Measurements from ENCODE around the gene MPHOSPH10. TPM values are rescaled to one million over a fixed set of nuclear protein-coding genes. Genes with fewer than 3 reads are reported as not detected.
"Not testable (repeated sequence)": the region's sequence is repeated elsewhere in the genome, so short reads cannot be mapped to it uniquely, and the experiment has no call there.

MPHOSPH10 gene
- polyA plus RNA-seq, 3 donors = 10.4 to 22.4 (median 19.9) TPM

DNA sequence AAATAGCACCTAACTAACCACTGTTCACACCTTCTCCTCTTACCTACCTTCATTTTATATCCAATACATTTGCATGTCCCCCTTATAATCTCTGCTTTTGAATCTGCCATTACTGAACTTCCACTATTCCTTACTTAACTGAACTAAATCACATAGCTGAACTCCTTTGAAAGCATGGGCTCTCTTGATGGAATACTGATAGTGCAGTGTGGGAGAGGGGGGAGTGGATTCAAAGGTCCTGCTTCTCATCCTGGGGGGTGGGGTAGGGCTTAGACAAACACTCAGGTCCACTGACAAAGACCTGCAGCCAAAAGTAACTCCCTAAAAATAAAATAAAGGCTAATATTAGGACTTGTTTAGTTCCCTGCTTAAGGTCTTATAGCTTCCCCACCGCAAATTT is 9.0 kb upstream of the MPHOSPH10 start:
- 88 to 100% (median 98%) methylated on average over 1 of the region's 1 CpG for WGBS, 3 donors
- no peak overlapping the region for H3K27ac ChIP-seq (ENCODE audit: low read depth, low read length)

DNA sequence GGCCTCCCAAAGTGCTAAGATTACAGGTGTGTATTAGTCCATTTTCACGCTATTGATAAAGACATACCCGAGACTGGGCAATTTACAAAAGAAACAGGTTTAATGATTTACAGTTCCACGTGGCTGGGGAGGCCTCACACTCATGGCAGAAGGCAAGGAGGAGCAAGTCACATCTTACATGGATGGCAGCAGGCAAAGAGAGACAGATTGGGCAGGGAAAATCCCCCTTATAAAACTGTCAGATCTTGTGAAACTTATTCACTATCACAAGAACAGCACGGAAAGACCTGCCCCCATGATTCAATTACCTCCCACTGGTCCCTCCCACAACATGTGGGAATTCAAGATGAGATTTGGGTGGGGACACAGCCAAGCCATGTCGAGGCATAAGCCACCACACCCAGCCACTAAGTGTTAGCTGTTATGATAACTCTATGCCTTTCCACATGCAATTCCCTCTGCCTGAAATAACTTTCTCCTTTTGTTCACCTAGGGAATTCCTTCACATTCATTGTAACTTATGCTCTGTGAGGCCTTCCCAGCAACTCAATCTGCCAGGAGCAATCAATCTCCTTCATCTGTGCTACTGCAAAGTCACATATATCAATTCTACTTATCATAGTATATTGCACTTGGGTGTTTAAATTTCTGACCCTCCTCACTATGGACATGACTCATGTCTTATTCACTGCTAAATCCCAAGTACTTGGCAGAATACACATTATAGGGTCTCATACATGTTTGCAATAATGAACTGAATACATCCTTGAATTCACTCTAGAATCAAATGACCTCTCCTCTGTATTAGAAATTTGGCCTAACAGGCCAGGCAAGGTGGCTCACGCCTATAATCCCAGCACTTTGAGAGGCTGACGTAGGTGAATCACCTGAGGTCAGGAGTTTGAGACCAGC is 7.8 kb upstream of the MPHOSPH10 start:
- H3K27ac ChIP-seq (ENCODE audit: low read depth, low read length) = no peak overlapping the region
- WGBS, 3 donors = 78 to 89% (median 89%) methylated on average over 7 of the region's 7 CpGs

DNA sequence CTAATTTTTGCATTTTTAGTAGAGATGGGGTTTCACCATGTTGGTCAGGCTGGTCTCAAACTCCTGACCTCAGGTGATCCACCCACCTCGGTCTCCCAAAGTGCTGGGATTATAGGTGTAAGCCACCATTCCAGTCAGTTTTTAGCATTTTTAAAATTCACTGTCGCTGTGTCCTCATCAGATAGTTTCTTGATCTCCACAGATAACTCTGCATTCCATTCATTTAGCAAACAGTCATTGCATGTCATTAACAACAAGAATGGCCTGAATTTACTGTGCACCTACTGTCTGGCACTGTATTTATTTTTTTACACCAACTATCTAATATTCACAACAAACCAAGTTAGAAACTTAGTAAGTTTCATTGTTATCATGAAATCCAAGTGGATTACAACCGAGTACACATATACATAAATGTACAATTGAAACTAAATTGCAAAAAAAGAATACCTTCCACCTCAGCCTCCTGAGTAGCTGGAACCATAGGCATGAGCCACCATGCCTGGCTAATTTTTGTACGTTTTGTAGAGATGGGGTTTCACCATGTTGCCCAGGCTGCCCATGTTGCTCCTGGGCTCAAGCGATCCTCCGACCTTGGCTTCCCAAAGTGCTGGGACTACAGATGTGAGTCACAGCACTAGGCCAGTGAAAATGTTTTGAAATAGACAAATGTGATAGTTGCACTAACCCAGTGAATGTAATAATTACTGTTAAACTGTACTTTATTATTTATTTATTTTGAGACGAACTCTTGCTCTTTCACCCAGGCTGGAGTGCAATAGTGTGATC is 4.7 kb upstream of the MPHOSPH10 start:
- H3K27ac ChIP-seq (ENCODE audit: low read depth, low read length) = no peak overlapping the region
- WGBS, 3 donors = 90 to 94% (median 93%) methylated on average over 7 of the region's 7 CpGs

DNA sequence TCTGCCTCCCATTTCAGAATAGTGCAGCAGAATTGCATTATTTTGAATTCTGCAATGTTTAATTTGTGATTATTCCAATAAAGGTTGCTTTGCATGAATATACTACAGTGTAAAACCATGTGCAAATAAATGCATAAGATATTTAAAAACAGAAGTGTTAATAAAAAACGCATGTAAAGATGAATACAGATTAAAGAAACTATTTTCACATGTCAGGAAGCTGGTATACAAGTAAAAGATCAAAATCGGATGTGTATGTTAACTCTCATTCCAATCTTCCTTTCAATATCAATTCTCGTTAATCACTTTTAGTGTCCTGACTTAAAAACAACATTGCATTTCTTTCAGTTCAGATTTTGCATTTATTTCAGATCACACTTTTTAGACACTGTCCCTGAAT is 3.5 kb upstream of the MPHOSPH10 start:
- H3K27ac ChIP-seq (ENCODE audit: low read depth, low read length) = no peak overlapping the region
- WGBS, 3 donors = 41 to 85% (median 74%) methylated on average over 3 of the region's 3 CpGs

DNA sequence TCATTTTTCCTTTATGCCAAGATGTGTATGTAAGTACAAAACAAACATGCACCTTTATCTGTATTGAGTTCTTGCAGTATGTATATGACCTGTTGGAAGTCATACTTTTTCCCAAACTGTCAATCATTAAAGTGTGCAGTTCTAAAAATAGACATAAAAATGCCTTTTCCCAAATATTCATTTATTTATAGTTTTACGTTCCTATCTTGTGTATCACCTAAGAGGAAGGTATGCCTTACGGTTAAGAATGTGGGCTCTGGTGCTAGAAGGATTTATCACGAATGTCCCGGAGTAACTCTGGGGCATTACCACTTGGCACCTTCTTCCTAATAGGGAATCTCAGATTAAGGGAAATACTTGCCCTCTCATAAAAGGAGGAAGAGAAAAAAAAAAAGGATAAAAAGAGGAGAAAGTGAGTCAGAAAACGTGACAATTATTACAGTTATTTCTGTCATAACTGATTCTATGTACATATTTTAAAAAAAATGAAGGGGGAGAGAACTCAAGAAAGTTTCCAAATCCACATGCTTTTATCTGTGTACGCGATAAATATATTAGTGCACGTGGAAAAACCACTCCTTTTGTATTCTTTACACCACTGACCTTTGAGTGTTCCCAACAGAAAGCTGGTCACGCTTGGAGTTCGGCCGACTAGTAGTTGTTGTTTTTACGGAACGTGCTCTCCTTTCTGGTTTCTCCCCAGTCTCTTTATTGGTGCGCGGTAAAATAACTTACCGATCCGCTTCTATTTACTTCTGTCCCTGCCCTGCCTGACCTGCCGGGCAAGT is 1.1 kb upstream of the MPHOSPH10 start:
- H3K27ac ChIP-seq (ENCODE audit: low read depth, low read length) = peak overlapping the region; percentile 54
- 1 to 2% (median 1%) methylated on average over 18 of the region's 18 CpGs for WGBS, 3 donors

DNA sequence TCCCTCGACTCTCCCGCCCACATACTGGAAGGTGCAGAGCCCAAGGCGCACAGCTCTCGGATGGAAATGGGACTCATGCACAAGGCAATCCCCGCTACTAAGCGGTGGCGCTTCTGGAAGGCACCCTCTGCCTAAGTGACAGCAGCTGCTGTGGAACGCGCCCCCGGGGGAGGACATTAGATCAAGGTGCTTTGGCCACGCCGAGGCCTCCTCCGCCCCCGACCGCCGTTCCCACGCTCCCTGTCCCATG is 607 bp upstream of the MPHOSPH10 start:
- peak overlapping the region; percentile 54 for H3K27ac ChIP-seq (ENCODE audit: low read depth, low read length)
- WGBS, 3 donors = 0% methylated on average over 17 of the region's 17 CpGs

DNA sequence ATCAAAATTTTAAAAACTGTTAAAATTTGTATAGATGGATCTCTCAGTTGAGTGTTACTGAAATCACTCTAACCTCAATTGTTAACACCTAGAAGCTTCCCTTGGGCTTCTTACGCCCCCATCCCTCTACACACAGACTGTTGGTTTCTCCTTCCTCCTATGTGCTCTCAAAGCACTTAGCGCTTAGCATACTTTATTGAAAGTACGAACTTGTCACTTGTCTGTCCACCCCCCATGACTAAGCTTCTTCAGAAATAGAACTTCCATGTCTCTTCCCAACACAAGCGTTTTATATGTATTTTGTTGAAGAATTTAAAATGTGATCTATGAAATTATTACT is 441 bp downstream of the MPHOSPH10 start:
- WGBS, 3 donors = 0% methylated on average over 4 of the region's 4 CpGs
- no peak overlapping the region for H3K27ac ChIP-seq (ENCODE audit: low read depth, low read length)

DNA sequence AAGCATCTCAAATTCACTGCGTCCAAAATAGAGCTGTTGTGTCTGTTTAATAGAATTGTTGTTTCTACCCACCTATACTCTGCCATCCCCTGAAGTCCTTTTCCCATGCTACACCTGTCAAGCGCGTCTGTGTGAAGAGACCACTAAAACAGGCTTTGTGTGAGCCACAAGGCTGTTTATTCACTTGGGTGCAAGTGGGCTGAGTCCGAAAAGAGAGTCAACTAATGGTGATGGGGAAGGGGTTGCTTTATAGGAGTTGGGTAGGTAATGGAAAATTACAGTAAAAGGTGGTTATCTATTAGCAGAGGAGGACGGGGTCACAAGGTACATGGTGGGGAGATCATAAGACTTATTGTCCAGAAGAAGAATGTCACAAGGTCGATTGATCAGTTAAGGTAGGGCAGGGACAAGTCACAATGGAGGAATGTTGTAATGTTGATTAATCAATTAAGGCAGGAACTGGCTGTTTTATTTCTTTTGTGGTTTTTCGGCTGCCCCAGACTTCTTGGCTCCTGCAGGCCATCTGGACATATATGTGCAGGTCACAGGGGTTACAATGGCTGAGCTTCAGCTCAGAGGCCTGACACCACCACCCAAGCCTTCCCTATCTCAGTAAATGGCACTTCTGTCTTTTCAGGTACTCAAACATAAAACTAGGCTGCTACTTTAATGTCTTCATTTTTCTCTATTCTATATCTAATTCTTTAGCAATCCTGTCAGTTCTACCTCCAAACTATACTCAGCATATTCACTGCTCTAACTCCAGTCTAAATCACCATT is 1.1 kb downstream of the MPHOSPH10 start:
- WGBS, 3 donors = 28 to 67% (median 55%) methylated on average over 7 of the region's 7 CpGs
- not testable (repeated sequence) for H3K27ac ChIP-seq (ENCODE audit: low read depth, low read length)

DNA sequence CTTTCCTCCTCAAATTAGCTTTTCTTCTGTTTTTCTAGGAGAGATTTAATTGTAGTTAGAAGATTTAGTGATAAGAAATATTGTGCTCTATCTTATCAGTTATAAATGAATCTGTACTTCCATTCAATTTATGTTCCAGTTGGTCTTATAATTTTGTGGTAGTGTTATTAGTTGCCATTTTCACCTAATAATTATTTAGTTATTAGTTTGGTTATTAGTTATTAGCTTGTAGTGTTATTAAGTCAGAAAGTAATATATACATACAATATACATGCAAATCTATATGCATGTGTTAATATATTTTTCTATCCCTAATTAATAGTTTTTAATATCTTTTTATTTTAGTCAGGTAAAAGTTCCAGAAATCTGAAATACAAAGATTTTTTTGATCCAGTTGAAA is 3.2 kb downstream of the MPHOSPH10 start:
- H3K27ac ChIP-seq (ENCODE audit: low read depth, low read length) = no peak overlapping the region

DNA sequence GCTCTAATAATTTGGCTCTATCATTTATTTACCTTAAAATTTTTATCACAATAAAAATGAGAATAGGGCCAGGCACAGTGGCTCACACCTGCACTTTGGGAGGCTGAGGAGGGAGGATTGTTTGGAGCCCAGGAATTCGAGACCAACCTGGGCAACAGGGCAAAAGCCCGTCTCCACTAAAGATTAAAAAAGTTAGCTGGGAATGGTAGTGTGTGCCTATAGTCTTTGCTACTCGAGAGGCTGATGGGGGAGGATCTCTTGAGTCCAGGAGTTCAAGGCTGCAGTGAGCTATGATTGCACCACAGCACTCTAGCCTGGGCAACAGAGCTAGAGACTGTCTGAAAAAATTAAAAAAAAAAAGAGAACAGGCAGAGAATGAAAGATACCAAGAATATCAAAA is 5.7 kb downstream of the MPHOSPH10 start:
- WGBS, 3 donors = 81 to 95% (median 95%) methylated on average over 3 of the region's 3 CpGs
- no peak overlapping the region for H3K27ac ChIP-seq (ENCODE audit: low read depth, low read length)

DNA sequence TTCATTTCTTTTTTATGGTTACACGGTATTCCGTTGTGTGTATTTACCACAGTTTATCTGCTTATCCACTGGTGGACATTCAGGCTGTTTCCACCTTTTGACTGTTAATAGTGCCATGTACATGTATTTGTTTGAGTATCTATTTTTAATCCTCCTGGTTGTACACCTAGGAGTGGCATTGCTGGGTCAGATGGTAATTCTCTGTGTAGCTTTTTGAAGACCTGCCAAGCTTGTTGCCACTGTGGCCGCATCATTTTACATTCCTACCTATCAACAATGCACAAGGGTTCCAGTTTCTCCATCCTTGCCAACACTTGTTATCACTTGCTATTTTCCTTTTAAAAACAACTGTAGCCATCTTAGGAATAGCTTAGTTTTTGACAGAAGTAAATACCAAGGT is 13.3 kb downstream of the MPHOSPH10 start:
- WGBS, 3 donors = 91 to 97% (median 95%) methylated on average over 3 of the region's 3 CpGs
- no peak overlapping the region for H3K27ac ChIP-seq (ENCODE audit: low read depth, low read length)

DNA sequence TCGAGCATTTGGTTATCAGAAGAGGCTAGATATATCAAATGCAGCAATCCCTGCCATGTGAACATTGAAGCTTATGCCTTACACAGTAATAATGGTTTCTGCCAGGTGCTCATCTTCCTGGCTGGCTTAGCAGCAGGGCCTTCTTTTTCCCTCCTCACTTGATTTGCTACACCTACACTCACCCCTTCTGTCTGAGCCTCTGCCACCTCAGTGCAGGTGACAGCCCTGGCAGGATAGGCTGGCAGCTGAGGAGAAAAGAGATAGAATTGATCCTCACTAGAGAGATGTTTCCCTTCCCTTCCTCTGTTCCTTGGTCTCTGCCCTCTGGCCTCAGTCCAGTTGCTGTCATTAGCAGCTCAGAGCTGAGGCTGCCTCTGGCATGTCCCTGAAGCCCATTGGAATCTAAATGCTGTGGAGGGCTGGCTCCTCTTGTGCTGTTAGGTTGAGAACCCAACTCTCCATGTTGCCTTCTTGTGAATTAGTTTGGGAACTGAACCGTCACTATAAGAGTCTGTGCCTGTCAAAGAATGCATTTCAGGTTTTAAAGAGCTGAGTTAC is 18.2 kb downstream of the MPHOSPH10 start:
- WGBS, 3 donors = 68 to 91% (median 87%) methylated on average over 2 of the region's 2 CpGs
- H3K27ac ChIP-seq (ENCODE audit: low read depth, low read length) = no peak overlapping the region

DNA sequence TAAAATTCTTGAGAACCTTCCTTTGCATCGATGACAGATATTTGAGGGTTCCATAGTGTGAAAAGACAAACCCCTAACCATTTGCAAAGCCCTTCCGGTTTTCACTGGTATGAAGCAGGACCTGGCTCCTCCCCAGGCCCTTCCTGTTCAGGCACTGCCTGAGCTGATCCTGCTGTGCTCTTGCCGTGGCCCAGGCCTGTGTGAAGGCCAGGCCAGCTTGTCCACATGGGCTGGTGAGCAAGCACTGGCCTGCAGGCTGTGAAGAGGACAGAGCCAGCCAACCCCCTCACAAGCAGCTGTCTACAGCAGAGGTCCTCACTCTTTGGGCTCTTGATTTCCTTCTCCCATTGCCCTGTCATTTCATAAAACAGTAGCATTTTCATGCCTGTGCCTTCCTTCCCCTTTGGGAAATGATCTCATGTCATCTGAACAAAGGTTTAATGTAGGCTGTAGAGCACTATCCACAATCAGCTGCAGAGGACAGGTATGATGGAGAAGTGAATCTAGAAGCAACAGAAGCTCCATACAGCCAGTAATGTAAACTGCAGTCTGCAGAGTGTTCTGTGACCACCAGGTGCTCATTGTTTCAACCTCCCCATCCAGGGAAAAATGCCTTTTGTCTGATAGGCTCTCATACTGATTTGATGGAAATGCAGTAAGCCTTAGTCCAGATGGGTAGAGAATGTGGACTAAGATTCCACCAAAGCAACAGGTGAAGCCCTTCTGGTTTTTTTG is 19.8 kb downstream of the MPHOSPH10 start:
- 48 to 62% (median 56%) methylated on average over 3 of the region's 3 CpGs for WGBS, 3 donors
- H3K27ac ChIP-seq (ENCODE audit: low read depth, low read length) = no peak overlapping the region

DNA sequence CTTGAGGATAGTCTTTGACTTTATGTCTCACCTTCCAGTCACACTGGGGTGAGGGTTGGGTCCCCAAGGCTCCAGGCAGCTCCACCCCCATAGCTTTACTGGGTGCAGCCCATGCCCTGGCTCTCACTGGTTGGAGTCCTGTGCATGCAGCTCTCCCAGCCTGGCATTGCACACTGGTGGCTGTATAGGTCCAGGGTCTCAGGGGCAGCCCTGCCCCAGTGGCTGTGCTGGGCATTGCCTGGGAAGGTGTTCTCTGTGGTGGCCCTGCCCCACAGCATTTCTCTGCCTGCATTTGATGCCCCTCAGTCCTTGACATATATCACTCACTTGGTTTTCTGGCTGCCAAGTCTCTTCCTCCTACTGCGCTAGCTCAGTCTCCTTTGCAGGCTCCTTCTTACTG is 21.2 kb downstream of the MPHOSPH10 start:
- WGBS, 3 donors = 45 to 100% (median 97%) methylated on average over 1 of the region's 1 CpG
- H3K27ac ChIP-seq (ENCODE audit: low read depth, low read length) = no peak overlapping the region

DNA sequence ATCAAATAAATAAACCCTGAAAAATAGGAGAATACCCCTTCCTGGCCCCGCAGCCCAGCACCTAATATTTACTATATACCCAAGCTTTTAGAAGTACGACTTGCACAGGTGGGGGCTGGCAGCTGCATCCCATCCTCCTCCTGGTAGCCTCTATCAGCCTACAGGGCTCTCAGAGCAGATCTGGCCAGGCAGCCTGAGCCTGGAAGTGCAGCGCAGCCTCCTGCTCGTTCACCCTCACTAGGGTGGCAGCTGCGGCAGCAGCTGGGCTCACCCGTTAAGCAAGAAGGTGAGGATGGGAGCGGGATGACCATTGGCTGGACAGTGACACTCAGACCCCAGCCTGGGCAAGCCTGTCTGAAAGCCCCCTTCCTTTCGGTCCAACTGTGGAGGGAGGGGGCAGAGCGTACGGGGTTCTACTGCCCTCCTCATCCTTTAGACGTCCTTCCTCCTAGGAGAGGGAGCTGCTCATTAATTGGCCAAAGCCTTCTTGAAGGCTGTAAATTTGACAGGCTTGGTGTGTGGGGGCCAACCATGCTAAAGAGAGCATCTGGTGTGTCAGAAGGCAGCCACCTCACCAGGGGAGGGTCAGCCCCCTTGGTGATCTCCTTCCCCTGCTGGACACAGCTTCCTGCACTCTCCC is 23.3 kb downstream of the MPHOSPH10 start:
- WGBS, 3 donors = 71 to 75% (median 74%) methylated on average over 11 of the region's 11 CpGs
- no peak overlapping the region for H3K27ac ChIP-seq (ENCODE audit: low read depth, low read length)

DNA sequence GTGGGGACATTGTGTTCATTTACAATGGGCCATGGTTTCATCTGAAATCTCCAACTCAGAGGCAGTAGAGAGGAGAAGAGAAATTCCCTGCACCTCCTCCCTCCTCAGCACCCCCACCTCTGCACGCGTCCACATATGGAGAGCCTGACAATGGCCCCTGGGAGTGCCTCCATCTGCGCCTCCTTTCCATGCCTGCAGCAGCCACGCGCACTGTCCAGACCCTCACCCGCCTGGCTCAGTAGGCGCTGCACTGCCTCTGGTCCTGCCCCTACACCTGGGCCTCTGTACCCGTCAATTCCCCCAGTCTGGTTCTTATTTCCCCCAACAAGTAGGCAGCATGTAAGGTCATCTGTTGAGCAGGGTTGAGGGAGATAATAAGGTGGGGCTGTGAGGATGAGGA is 23.8 kb downstream of the MPHOSPH10 start:
- no peak overlapping the region for H3K27ac ChIP-seq (ENCODE audit: low read depth, low read length)
- WGBS, 3 donors = 80 to 86% (median 80%) methylated on average over 8 of the region's 8 CpGs

DNA sequence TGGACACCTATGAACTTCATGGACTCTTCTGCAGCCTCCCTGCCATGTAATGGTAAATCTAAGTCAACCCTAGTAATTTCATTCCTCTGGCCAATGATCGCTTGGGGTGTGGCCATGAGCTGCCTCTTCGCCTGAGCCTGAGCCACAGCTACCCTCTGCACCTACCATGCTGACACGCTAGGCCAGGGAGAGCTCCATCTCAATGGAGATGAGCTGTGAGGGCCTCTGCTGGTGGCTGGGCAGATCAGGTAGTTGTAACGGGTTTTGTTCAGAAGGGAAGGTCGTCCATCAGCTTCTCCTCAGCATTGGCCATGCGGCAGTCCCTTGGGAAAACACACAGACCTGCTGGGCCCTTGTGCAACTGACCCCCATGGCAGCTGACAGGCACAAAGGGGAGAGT is 24.4 kb downstream of the MPHOSPH10 start:
- 45 to 71% (median 57%) methylated on average over 6 of the region's 6 CpGs for WGBS, 3 donors

More for the DNA sequence above, 24.4 kb downstream of the MPHOSPH10 start:
- no peak overlapping the region for H3K27ac ChIP-seq (ENCODE audit: low read depth, low read length)

Measured in adipose tissue (tissue), 3 donors.